Anterior cingulate cortex (tissue), 58 donors: ENCODE data around the gene FLRT3.
A peak's percentile ranks its signal among the peaks of the same experiment; 100 is the strongest.

Source experiments
- DNase-seq, 58 donors: peaks; one replicate each; lab custom pipeline; 2025; lab: John Stamatoyannopoulos, UW

Gene FLRT3

DNA sequence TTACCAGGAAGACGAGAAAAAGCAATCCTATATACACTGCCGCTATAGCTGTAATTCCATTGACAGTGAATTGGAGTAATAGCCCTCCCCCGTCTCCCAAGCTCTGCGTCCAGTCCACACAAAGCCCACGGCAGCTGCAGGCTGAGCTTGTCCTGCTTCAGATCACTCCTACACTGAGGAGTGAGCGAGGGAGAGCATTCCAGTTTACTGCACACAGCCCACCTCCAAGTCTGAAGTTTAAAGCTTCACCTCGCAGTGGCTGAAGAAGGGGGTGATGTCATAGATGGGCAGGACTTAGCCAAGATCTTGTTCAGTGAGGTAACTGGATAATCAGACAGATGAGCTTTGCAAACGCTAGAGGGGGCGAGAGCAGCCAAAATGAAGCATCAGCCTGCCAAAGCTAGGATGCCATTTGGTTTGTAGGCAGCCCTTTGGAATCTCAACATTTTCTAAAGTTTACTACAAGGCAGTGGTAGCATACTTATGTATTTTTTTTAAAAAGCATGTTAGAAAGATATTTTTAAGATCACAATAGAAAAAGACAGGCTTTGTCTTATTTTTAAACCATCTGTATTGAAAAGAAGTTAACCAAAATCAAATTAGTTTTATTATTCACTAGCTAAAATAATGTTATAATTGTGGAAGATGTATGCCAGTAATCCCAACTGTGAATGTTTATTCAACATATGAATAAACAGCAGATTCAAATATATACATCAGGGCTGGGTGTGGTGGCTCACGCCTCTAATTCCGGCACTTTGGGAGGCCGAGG, at the start of gene FLRT3:
FLRT3 (minus strand) TSS at position 213 of the 772 bp plus-strand sequence. CDS start 10,106 bp downstream, outside the sequence.
- DNase-seq = peak; percentile 18 to 93 (median 74)

DNA sequence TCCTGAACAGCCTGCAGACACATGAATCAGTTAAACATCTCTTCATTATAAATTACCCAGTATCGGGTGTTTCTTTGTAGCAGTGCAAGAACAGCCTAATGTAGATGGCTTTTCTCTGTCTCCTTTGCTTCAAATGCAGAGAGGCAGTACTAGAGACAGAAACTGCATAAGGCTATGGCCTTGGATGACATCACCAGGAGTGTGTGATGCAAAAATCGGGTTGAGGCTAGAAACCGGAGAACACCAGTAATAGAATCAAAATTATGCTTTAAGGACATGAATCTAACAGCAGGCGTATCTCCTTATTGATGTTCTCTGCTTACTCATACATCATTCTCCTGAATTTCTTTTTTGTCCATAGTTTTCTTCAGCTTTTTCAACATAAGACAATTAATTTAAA, 49.3 kb upstream of the FLRT3 start:
- no peak for DNase-seq

DNA sequence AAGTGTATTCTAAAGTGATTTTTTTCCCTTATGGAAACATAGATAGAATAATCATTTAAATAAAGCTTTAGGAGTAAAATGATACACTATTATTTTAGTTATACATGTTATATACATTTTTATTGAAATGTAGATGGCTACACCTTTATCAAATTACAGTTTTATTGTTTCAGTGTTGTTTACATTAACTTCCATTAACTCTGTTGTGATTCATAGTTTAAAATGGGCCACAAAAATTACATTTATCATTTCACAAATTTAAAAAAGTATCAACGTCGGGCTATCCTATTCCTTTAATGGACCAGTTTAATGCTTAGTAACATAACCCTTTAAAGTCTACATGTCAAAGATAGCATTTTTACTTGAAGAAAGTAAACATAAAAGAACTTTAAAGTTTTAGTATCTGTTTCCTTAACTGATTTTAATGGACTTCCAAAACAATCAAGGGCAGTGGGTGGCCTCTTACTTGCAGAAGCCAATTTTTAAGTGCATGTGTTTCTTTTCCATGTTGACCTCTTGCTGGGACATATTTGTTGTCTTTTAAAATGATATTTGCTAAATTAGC, 47.8 kb upstream of the FLRT3 start:
- DNase-seq = no peak

DNA sequence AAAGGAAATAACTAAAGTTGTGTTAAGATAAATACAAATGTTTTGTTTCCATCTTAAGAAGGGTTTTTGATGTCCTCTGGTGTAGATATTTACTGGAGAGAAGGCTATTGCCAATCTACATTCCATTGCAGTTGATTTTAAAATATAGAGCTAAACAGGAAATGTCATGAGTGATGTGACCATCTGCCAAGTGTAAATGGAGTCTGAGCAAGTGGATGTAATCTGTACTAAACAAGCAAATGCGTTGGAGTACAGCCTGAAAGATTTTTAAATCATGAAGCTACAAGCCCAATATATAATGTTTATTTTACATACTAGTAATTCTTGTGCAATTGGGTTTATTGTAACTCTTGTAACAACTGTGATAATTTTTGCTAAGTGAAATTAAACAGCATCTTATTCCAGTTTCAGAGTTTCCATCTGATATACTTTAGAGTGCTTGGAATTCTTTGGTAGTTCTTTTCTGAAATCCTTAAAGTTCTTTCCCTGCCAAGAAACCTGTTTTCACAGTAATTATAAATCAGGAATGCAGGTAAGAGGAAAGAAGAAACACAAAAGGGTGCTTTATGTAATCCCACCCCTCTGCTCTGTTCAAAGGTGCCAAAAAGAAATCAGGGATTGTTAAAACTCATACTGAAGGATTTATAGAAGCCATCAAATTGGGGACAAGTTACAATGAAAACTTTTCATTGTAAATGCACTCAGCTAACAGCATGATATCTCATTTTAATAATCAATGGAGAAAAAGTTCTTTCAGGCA, 47.2 kb upstream of the FLRT3 start:
- peak in 3 of 58 donors; percentile 0 to 3 (median 1) for DNase-seq

DNA sequence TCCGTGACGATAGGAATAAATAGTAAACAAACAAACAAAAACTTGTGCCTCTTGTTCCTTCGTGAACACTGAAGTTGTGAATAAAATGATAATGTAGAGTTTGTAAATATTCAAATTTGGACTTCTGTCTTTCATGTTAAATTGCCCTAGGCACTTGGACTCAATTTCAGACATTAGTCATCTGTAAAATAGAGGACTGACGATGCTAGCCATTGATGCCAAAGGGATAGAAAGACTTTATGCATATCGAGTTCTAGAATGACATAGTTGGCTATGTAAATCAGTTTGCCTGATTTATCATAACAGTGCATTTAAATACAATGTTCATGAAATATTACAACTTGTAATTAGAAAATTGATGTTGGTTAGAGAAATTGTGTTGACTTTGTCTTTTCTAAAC, 45.9 kb upstream of the FLRT3 start:
- no peak for DNase-seq

DNA sequence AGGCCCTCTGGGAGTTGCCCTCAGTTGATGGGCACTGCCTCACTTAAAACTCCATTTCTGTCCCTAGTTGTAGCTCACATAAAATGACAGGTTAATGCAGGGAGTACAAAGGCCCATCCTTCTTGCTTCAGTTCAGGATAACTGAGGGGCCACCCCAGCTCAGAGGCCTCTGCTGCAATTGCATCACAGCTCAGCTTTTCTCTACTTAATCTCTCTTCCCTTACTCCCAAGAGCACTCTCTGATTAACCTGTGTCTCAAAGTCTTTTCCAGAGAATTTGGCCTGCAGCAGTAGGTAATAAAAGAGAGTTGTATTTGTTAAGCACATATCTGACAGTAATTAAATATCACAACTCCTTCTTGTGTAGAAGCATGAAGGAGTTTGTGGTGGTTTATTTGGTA, 40.9 kb upstream of the FLRT3 start:
- no peak for DNase-seq

DNA sequence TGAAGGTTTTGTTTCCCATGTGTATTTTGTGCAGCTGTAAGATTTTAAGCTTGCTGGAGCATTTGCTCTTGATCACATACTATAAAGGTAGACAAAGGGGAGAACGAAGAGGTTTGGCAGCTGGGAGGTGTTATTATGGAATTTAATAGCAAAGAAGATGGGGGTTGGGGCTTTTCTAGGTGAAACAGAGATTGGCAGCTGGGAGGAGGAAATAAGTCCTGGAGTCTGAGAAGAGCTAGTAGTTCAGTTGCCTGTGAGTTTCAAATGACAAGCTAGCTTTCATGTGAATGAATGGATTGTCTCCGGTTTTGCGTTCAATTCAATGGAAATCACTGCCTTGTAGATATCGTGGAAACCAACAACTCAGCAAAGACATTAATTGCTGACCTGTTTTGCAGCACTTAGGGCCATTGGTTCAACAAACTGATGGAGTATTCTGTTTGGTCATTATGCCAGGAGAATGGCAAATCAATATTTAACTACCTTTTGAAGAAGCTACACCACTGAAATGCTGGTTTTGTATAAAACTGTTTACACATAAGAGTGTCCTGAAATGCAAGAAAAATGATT, 38.1 kb upstream of the FLRT3 start:
- DNase-seq = no peak

DNA sequence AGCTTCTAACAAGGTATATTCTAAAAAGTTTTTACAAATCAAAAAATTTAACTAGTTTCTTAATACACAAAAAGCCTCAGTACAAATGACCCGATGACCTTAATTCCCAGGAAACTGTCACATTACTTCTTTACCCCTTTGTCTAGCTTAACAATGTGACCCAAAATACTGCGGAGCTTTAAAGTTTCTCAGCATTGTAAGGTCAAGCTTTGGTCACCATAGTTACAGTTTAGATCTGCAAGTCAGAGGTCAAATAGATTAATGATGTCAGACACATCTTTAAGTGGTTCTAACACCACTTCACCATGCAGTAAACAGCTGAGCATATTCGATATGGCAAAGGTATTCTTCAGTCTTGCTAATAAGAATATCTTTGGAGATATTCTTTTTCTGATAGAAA, 36.8 kb upstream of the FLRT3 start:
- no peak for DNase-seq

DNA sequence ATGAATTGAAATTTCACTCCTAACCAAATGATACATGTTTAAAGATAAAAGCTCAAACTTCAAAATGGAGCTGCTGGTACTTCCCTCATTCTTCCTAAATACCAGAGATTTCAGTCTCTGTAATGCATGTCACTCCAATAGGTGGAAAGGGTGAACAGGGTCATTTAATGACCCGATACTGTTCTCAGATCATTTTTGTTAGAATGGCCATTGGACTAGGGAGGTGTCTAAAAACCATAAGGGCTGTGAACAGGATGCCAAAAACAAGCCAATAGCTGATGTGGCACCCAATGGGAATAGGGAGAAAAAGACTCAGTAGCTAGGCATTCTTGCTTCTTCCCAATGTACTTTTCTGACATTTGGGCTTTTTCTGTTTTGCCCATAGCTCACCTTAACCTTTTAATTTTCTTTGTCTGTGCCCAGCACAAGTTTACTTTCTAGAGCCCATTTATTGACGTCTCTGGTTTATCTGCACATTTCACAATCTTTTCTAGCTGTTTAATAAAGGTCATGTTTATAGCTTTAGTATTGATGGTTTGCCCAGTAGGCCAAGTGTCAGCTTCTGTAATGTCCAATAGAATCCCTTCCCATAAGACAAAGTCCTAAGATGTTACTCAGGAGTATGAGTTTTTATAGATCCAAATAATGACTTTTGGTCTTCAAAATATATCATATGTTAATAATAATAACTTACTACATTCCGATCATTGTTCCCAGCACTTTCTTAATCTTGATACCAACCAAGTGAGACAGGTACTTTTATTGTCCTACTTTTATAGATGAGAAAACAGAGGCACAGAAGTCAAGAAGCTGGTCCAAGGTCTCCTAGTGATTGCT, 24.3 kb upstream of the FLRT3 start:
- DNase-seq = no peak

DNA sequence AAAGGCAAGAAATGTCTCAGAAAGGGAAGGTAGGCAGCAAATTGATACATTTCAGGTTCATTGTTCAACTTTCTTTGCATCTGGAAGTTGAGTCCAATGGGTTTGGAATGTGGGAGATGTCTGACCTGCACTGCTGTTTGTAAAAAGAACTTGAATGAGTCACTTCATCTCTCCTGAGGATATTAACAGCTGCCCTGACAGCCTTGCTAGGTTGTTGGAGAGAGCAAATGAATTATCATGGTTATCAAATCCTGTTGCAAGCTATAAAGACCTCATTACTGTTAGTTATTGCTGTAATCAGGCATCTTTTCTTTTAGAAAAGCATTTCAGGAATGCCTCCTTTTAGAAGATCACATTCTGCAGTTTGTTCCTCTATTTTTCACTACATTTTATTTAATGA, 23.0 kb upstream of the FLRT3 start:
- DNase-seq = no peak

DNA sequence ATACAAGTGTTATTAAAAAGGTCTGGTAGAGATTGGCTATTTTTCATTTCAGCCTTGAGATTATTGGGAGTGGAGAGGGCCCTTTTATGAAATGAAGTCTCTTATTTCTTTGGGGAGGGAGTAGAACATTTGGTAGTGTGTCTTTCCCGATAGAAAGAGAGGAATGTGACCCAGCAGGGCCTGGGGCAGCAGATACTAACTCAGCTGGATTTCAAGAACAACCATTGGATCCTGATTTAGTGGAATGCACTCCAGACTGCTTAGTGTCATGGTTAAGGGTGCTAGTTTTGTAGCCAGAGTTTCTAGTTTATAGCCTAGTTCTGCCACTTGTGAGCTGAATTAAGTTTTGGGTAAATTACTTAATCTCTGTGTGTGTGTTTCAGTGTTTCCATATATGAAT, 18.4 kb upstream of the FLRT3 start:
- no peak for DNase-seq

DNA sequence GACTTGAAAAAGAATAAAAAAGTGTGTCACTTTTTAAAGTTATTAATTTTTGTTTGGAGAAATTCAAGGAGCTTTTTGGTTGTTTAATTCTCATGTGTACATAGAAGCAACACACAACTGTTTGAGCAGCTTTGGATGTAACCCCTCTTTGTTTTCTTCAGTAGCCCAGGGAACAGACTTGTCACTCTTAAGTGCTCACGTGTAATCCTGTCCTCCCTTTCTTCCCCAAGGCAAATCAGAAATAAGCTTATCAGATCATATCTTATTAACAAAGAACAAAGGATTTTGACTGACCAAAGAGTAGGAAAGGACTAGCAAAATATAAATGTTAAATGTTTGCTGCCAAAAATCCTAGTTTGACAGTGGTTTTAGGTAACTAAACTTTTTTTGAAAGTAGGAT, 7.3 kb upstream of the FLRT3 start:
- DNase-seq = no peak

DNA sequence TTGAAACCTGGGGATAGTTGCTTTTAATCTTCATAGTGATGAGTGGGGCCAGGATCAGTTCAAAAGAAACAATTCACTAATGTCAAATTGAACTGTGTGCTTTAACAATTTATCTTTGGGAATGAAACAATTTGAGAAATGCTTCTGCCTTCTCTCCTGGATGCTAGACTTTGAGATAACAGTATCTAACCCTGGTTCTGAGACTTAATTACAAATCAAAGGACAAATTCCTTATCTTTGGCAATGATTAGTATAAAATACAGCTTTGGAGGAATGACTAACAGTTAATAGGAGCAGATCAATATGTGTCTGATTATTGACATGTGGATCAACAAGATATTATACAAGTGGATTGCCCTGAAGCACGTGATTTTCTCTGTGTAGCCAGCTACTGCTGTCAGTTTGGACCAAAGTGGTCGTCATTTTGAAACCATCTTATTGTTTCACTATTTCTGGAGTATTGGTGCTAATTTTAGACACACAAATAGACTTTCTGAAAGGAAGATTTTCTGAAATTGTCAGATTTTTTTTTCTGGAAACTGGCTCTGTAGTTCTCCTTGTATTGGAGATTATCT, 6.2 kb upstream of the FLRT3 start:
- no peak for DNase-seq

DNA sequence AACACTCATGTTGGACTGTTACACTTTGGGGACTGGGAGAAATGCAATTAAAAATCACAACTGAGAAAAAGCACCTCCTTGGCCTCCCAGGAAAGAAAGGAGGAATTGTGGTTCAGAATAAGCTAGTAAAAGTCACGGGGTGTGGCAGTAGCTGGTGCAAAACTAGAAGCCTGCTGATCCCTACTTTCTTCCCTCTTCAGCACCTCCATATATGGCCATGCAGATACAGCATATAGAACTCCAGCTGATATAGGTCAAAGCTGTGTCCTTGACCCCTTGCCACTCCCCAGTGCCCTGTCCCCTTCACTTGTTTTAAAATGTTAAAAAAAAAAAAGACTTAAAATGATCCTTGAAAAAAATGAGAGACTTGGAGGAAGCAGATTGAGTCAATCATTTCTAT, 5.5 kb upstream of the FLRT3 start:
- no peak for DNase-seq

DNA sequence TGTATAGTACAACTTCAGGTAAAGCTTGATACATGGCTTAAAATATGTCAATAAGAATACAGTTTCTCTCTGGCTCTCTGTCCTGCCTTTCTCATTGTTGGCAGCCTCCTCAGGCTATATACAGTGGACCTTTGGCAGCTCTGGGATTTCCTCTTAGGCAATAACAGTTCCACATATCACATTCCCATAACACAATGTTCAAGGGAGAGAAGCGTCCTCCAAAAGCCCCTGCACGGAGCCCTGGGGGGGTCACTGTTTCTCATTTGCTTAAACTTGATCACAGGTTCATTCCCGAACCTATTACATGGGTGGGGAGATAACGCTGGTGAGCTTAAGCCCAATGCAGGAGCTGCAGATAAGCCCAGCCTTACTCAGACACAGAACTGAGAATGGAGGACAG, 4.4 kb upstream of the FLRT3 start:
- DNase-seq = no peak

DNA sequence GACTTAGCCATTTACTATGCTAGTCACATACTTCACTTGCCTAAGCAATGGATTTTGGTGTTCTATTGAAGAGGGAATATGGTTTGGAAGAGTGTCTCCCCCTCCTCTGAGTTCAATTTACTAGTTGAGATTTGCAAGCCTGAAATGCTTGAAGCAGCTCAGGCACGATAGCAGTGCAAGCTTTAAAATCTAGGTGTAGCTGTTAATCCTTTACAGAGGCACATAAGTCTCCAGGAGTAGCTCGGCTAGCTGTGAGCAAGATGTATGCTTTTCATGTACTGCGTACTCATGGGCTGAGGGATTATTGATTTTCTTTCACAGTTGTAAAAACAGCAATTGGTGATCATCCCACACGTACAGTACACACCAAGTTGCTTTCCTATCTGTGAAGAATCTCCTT, 726 bp downstream of the FLRT3 start:
- DNase-seq = peak in 11 of 58 donors; percentile 1 to 19 (median 10)

DNA sequence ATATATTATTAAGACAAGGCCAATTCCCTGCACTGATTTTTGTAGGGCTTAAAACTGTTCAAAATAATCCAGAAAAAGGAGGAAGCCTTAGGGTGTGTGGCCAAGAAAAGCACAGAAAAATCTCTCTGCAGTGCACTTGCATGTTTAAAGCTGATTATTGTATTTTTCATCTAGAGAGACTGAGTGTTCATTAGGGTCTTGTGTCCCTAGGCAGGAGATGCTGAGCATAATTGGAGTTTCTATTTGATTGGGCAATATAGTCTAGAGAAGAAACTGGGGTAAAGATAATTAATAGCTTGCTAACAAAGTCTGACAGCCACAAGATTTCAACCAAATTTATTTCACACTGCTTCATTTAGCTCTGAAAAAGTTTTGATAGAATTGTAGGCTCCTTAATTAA, 2.4 kb downstream of the FLRT3 start:
- DNase-seq = no peak

DNA sequence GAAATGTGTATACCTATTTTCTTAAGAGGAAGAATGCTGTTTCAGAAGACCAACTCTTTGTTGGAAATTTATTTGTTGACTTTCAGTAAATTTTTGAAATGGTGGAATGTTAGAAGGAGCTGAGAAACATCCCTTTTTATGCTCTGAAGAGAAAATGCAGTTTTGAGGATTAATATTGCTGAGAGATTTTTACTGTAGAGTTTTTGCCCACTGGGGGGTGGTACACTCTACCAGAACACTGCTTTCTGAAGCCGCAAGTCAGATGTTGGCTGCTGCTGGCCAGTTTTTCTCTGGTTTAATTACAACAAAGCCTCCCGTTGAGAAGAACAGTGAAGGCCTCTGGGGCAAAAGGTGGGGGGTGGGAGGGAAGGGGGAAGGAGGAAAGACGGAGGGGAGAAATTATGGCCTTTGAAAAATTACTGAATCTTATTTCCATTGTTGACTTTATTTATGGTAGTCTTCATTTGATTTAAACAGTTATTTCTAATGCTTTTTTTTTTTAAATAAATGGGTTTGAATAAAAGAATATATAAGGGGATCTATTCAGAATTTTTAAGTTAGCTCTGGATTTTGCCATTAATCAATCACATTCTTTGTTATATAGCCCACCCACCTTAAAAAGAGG, 3.0 kb downstream of the FLRT3 start:
- peak in 48 of 58 donors; percentile 8 to 80 (median 40) for DNase-seq

DNA sequence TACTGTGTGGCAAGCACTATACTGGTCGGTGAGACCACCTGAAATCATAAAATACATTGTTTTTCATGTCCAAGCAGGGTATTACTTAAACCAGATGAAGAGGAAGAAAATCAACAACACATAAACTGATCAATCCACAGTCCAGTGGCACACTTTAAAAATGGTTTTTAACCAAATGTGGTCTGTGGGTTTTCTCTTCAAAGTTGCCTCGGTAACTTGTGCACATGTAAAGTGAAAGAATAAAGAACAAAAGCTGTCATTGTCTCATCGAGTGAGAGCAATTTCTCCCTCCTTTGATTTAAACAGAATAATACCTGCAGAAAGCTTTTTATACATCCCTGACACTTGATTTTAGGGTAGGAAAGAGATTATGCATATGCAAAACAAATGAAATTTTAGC, 3.7 kb downstream of the FLRT3 start:
- DNase-seq = no peak

DNA sequence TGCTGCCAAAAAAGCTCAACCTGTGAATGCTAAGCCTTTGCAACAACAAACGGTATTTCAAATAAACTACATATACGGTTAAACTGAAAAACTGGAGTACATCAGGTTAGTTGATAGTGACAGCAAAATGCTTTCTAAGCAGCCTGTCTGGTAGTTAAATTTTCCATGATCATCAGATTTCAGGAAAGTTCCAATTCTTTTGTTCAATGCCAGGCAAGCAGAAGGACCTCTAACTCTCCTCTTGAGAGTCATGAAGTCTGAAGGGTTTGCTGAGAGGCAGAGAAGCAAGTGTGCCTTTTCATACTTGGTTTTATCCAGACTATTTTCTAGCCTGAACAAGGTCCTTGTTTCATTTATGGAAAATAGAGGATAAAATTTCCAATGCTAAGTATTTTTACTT, 4.5 kb downstream of the FLRT3 start:
- DNase-seq = no peak
